AG09309 (cell line): ENCODE results near the gene ARHGEF37.

Experiments used
- DNase-seq: peaks from one replicate; pipeline ENCODE4 v3.0.0-alpha.2; 2010; ENCODE audit warnings: low read depth
- H3K4me3 ChIP-seq: 2 replicates; pipeline ENCODE4 v1.5.1; 2011; ENCODE audit warnings: mild to moderate bottlenecking, low read depth, low read length, moderate library complexity; ENCODE audit not compliant: control insufficient read depth
- CTCF ChIP-seq: IDR thresholded peaks from 2 replicates; pipeline ENCODE4 v1.5.1; 2011; ENCODE audit warnings: mild to moderate bottlenecking, low read depth, low read length, inconsistent platforms; ENCODE audit not compliant: insufficient read depth, control insufficient read depth; ENCODE audit errors: missing control alignments

ARHGEF37 gene

GRCh38 chr5:149544028-149544420 is 37.3 kb upstream of the ARHGEF37 start:
- no peak for TF ChIP-seq CTCF
- DNase-seq = no peak
- no peak overlapping the region for H3K4me3 ChIP-seq

GRCh38 chr5:149545327-149545726 is 36.0 kb upstream of the ARHGEF37 start:
- H3K4me3 ChIP-seq = no peak overlapping the region
- TF ChIP-seq CTCF = no peak
- DNase-seq = no peak

- no peak overlapping the region for H3K4me3 ChIP-seq
- no peak for TF ChIP-seq CTCF
- DNase-seq = no peak
Observed at GRCh38 chr5:149546974-149547373, 34.3 kb upstream of the ARHGEF37 start.

GRCh38 chr5:149549461-149550267 is 31.6 kb upstream of the ARHGEF37 start:
- no peak for TF ChIP-seq CTCF
- peak overlapping the region; percentile 91 for H3K4me3 ChIP-seq
- no peak for DNase-seq

- no peak for TF ChIP-seq CTCF
- H3K4me3 ChIP-seq = peak overlapping the region; percentile 91
- DNase-seq = peak; percentile 50
Observed at GRCh38 chr5:149550268-149550583, 31.1 kb upstream of the ARHGEF37 start.

GRCh38 chr5:149550594-149551226 is 30.6 kb upstream of the ARHGEF37 start:
- TF ChIP-seq CTCF = no peak
- no peak for DNase-seq
- peak overlapping the region; percentile 91 for H3K4me3 ChIP-seq
